NCI-H1417 (cell line): ENCODE data around the gene URAD.

Experiments
- DNase-seq, 3 experiments: peaks; one replicate each; lab custom pipeline; 2025; lab: John Stamatoyannopoulos, UW

The URAD gene

GRCh38 chr13:27956576-27957300, 31.8 kb downstream of the URAD start:
- DNase-seq: no peak

- no peak for DNase-seq
These were observed 33.4 kb downstream of the URAD start for GRCh38 chr13:27955014-27955591.

GRCh38 chr13:27954406-27954851, 34.1 kb downstream of the URAD start:
- DNase-seq: peak in 1 of 3 experiments; percentile 27

- peak in 1 of 3 experiments; percentile 81 for DNase-seq
These were observed 34.7 kb downstream of the URAD start for GRCh38 chr13:27953676-27954405.

GRCh38 chr13:27952876-27953675, 35.4 kb downstream of the URAD start:
- DNase-seq: no peak

- DNase-seq: peak in 1 of 3 experiments; percentile 55
These were observed 45.5 kb downstream of the URAD start for GRCh38 chr13:27942972-27943371.

- peak in 1 of 3 experiments; percentile 5 for DNase-seq
These were observed 54.7 kb downstream of the URAD start for GRCh38 chr13:27933580-27934328.

GRCh38 chr13:27933118-27933517, 55.4 kb downstream of the URAD start:
- no peak for DNase-seq

- DNase-seq: no peak
These were observed 58.6 kb downstream of the URAD start for GRCh38 chr13:27929868-27930267.

- DNase-seq: no peak
These were observed 59.4 kb downstream of the URAD start for GRCh38 chr13:27928805-27929753.

GRCh38 chr13:27928353-27928804, 60.1 kb downstream of the URAD start:
- no peak for DNase-seq
